ENCODE results near the gene NKX1-1. TPM values are rescaled to one million over a fixed set of nuclear protein-coding genes. Genes with fewer than 3 reads are reported as not detected.

NKX1-1 gene
- total RNA-seq, 1 experiment from 2014 or later = not detected

DNA sequence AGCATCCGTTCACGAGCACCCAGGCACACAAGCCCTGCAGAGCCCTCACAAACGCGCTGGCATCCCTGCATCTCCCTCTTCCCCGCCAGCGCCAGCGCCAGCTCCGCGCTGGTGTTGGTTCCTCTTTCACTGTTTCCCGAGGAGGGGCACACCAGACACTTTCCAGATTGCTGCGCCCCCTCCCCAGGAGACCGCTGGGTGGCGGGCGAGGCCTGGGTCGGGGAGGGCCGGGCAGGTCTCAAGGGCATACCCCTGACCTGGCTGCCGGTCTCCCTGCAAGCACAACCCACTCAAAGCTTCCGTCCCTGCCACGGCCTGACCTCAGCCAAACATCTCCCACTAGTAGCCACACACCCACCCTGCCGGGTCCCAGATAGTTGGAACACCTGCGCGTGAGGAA, 2.2 kb upstream of the NKX1-1 start:
- no peaks in the 10 kb centered on the region for H3K27me3 ChIP-seq (ENCODE audit: control insufficient read depth, insufficient read depth, low read length)
- H3K9me3 ChIP-seq (ENCODE audit: control insufficient read depth, insufficient read depth, low read depth, low read length) = no peaks in the 10 kb centered on the region
- in situ Hi-C loops (cut with HindIII; ENCODE audit: low pct_unique_long_range_greater_than_20kb, low sequenced_read_pairs) (no loop called here), intact Hi-C loops (cut with micrococcal nuclease; ENCODE audit: unreplicated experiment) (no loop called here)
- no peak for TF ChIP-seq POLR2AphosphoS5 (IDR thresholded peaks at IDR 0.05; ENCODE audit: low read depth, low read length)
- TF ChIP-seq, protein P1, sequence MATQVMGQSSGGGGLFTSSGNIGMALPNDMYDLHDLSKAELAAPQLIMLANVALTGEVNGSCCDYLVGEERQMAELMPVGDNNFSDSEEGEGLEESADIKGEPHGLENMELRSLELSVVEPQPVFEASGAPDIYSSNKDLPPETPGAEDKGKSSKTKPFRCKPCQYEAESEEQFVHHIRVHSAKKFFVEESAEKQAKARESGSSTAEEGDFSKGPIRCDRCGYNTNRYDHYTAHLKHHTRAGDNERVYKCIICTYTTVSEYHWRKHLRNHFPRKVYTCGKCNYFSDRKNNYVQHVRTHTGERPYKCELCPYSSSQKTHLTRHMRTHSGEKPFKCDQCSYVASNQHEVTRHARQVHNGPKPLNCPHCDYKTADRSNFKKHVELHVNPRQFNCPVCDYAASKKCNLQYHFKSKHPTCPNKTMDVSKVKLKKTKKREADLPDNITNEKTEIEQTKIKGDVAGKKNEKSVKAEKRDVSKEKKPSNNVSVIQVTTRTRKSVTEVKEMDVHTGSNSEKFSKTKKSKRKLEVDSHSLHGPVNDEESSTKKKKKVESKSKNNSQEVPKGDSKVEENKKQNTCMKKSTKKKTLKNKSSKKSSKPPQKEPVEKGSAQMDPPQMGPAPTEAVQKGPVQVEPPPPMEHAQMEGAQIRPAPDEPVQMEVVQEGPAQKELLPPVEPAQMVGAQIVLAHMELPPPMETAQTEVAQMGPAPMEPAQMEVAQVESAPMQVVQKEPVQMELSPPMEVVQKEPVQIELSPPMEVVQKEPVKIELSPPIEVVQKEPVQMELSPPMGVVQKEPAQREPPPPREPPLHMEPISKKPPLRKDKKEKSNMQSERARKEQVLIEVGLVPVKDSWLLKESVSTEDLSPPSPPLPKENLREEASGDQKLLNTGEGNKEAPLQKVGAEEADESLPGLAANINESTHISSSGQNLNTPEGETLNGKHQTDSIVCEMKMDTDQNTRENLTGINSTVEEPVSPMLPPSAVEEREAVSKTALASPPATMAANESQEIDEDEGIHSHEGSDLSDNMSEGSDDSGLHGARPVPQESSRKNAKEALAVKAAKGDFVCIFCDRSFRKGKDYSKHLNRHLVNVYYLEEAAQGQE (IDR thresholded peaks at IDR 0.05; ENCODE audit: insufficient read depth in 1 of 2, low read depth in 2 of 2, low read length in 1 of 2) = no peak
- TF ChIP-seq, protein P2, sequence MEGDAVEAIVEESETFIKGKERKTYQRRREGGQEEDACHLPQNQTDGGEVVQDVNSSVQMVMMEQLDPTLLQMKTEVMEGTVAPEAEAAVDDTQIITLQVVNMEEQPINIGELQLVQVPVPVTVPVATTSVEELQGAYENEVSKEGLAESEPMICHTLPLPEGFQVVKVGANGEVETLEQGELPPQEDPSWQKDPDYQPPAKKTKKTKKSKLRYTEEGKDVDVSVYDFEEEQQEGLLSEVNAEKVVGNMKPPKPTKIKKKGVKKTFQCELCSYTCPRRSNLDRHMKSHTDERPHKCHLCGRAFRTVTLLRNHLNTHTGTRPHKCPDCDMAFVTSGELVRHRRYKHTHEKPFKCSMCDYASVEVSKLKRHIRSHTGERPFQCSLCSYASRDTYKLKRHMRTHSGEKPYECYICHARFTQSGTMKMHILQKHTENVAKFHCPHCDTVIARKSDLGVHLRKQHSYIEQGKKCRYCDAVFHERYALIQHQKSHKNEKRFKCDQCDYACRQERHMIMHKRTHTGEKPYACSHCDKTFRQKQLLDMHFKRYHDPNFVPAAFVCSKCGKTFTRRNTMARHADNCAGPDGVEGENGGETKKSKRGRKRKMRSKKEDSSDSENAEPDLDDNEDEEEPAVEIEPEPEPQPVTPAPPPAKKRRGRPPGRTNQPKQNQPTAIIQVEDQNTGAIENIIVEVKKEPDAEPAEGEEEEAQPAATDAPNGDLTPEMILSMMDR (IDR thresholded peaks at IDR 0.05) = no peak
- TF ChIP-seq SIN3A (IDR thresholded peaks at IDR 0.05; ENCODE audit: borderline replicate concordance, insufficient read depth, low read depth, low read length) = no peak
- no peak for TF ChIP-seq TCF7L2 (IDR thresholded peaks at IDR 0.05; ENCODE audit: low read depth, low read length)
- no peaks in the 10 kb centered on the region for H3K4me1 ChIP-seq (ENCODE audit: control insufficient read depth, insufficient read depth, low read length)
- BruUV-seq (replicated peaks) = no TSS peak
- ATAC-seq = no peak
- DNase-seq (ENCODE audit: low read depth, low spot score) = no peak
- H3K36me3 ChIP-seq (ENCODE audit: control insufficient read depth, insufficient read depth, low read length) = no peaks in the 10 kb centered on the region
- CTCF ChIA-PET = no interaction called here
- H3K27ac ChIP-seq (ENCODE audit: low read length) = no peak overlapping the region
- H3K4me3 ChIP-seq (ENCODE audit: low read depth in 2 of 2, low read length in 2 of 2) = no peak overlapping the region
- POLR2A ChIA-PET = no interaction called here

DNA sequence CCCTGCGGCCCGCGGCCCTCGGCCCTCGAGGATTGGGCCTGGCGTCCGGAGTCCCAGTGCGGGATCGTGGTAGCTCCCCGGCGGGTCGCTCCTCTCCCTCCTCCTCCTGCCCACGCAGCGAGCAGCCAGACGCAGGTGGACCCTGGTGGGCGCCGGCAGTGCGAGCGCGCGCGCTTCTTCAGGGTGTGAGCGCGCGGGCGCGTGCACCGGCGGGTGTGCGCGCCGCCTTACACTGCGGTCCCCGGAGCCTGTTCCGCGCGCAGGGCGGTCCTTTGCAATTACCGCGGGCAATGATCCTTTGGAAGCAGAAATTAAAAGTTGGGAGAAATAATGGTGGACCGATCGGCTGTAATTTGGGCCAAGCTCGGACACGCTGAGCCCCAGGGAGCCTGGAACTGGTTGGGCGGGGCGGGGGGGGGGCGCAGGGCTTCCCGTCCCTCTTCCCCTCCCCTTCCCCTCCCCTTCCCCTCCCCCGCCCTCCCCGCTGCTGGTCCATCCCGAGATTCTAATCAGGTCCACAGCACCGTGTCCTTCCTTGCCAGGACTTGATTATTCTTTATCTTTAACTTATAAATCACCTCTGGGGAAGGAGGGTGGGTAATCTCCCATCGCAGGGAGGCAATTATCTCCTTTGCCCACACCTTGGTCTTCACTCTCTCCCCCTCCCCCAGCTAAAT, 1.6 kb upstream of the NKX1-1 start:
- TF ChIP-seq, protein P1 (IDR thresholded peaks at IDR 0.05; ENCODE audit: insufficient read depth in 1 of 2, low read depth in 2 of 2, low read length in 1 of 2) = no peak
- TF ChIP-seq, protein P2 (IDR thresholded peaks at IDR 0.05) = no peak
- no peak for TF ChIP-seq POLR2AphosphoS5 (IDR thresholded peaks at IDR 0.05; ENCODE audit: low read depth, low read length)
- no peak for TF ChIP-seq TCF7L2 (IDR thresholded peaks at IDR 0.05; ENCODE audit: low read depth, low read length)
- no peak for TF ChIP-seq SIN3A (IDR thresholded peaks at IDR 0.05; ENCODE audit: borderline replicate concordance, insufficient read depth, low read depth, low read length)
- CTCF ChIA-PET = no interaction called here
- H3K27me3 ChIP-seq (ENCODE audit: control insufficient read depth, insufficient read depth, low read length) = no peaks in the 10 kb centered on the region
- H3K9me3 ChIP-seq (ENCODE audit: control insufficient read depth, insufficient read depth, low read depth, low read length) = no peaks in the 10 kb centered on the region
- H3K4me3 ChIP-seq (ENCODE audit: low read depth in 2 of 2, low read length in 2 of 2) = no peak overlapping the region
- in situ Hi-C loops (cut with HindIII; ENCODE audit: low pct_unique_long_range_greater_than_20kb, low sequenced_read_pairs) = no loop called here
- no peak overlapping the region for H3K27ac ChIP-seq (ENCODE audit: low read length)
- no TSS peak for BruUV-seq (replicated peaks)
- POLR2A ChIA-PET = no interaction called here
- no peaks in the 10 kb centered on the region for H3K4me1 ChIP-seq (ENCODE audit: control insufficient read depth, insufficient read depth, low read length)
- no peaks in the 10 kb centered on the region for H3K36me3 ChIP-seq (ENCODE audit: control insufficient read depth, insufficient read depth, low read length)
- DNase-seq (ENCODE audit: low read depth, low spot score) (no peak), ATAC-seq (no peak)
- intact Hi-C loops (cut with micrococcal nuclease; ENCODE audit: unreplicated experiment) = no loop called here
